HG03558 (cell line): Measurements from ENCODE around the gene DHRS1.
A peak's percentile ranks its signal among the peaks of the same experiment; 100 is the strongest.

Experiments used
- ATAC-seq: cut with Tn5 transposase; IDR thresholded peaks from one replicate; pipeline ENCODE4 v1.9.1; 2021; ENCODE audit warnings: moderate number of reproducible peaks; ENCODE audit not compliant: unreplicated experiment; ENCODE audit errors: extremely low read depth

The DHRS1 gene

GRCh38 chr14:24310646-24311604 is 11.3 kb upstream of the DHRS1 start, which contains the start of gene LTB4R:
LTB4R (plus strand) TSS chr14:24311502; CDS start chr14:24315652, 4,150 bp downstream.
- peak; percentile 50 for ATAC-seq

DNA sequence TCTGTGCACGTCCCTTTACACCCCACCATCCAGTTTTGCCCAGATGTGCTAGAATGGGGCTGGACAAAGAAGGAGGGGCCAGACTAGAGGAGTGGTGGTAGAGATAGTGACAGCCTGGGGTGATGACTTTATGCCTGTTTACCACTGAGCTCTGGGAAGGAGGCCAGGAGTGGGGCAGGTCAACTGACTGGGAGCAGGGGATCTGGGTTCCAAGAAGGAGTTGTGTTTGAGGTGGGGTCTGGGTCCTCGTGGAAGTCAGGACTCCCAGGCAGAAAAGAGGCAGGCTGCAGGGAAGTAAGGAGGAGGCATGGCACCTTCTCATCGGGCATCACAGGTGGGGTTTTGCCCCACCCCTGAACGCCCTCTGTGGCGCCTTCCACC is 10.7 kb upstream of the DHRS1 start:
- ATAC-seq: no peak

DNA sequence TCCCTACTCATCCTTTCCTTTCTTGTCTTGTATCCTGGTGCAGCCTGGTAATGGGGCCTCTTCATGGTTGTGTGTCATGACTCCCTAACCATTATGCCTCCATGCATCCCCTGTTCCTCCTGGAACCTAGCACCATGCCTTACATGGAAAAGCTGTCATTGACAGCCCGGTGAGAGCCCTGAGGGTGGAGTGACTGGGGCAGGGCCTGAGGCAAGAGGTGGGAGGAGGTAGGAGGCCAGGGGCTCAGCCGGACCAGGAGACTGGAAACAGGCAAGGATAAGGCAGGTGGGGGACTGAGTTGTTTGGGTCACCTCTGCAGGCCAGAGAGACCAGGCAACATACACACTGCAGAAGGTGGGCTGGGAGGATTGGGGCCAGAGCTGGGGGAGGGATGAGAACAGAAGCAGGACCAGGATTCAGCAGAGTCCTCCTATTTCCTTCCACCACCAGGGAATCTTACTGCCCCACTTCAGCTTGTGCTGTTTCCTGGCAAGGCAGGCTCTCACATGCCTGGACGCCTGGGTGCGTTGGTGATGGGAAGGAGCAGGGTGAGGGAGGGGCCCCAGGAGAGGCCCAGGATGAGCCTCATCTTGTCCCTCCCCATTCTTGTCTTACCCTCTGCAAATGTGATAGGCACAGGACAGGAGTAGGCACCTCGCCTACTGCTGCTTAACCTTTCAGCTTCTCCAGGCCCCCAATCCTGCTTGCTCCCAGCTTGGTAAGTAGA is 10.1 kb upstream of the DHRS1 start, which contains the start of gene LTB4R2:
Gene LTB4R2 (plus strand): TSS at position 603 of the 727 bp plus-strand sequence. CDS start 525 bp downstream, outside the sequence.
- ATAC-seq: no peak

- ATAC-seq: no peak
These were observed 9.0 kb upstream of the DHRS1 start for GRCh38 chr14:24308342-24309124.

GRCh38 chr14:24307575-24308341 is 8.2 kb upstream of the DHRS1 start, which contains the start of gene CIDEB:
CIDEB (minus strand) TSS chr14:24307977; CDS start chr14:24307858, 119 bp downstream.
- ATAC-seq: no peak

GRCh38 chr14:24307156-24307574 is 7.6 kb upstream of the DHRS1 start:
- ATAC-seq: no peak

DNA sequence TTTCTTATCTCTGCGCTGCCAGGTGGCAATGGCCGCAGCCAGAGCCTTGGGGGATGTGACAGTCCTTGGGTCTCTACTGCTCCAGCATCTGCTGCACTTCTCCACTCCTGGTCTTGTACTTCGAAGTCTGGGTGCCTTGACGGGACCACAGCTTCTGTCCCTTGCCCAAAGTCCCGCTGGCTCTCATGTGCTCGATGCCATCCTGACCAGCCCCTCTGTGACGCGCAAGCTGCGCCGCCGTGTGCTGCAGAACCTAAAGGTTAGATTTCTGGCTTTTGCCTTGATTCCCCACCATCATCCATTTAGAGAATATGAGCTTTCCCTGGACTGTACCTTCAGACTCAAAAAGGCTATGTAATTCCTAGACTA is 4.4 kb upstream of the DHRS1 start:
- ATAC-seq: no peak

- ATAC-seq: no peak
These were observed 873 bp upstream of the DHRS1 start for GRCh38 chr14:24300326-24300980.

DNA sequence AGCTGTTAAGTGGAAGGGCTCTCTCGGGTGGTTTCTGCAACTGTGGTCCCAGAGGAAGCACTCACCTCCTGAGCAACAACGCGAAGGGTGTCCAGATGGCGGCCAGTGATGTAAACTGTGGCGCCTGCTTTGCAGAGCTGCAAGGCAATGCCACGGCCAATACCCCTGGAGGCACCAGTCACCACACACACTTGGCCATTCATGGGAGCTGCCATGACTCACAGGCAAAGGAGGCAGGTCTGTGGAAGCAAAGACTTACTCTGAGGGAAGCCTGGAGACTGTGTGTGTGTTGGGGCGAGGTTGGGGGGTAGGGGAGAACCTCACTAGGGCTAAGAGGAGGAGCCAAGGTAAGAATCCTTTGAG is 707 bp downstream of the DHRS1 start:
- ATAC-seq: no peak

GRCh38 chr14:24297190-24297964 is 2.2 kb downstream of the DHRS1 start:
- peak; percentile 10 for ATAC-seq

GRCh38 chr14:24296341-24297157 is 3.0 kb downstream of the DHRS1 start:
- peak; percentile 32 for ATAC-seq

DNA sequence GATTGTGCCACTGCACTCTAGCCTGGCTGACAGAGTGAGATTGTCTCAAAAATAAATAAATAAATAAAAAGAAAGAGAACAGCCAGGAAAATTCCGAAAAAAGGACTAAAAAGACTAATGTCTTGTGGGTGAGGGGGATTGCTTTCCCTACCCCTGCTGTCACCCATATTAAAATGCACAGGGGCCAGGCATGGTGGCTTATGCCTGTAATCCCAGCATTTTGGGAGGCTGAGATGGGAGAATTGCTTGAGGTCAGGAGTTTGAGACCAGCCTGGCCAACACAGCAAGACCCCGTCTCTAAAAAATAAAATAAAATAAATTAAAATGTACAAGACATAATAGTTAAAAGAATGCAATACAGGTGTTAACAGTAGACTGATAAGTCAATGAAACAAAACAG is 6.1 kb downstream of the DHRS1 start:
- no peak for ATAC-seq

DNA sequence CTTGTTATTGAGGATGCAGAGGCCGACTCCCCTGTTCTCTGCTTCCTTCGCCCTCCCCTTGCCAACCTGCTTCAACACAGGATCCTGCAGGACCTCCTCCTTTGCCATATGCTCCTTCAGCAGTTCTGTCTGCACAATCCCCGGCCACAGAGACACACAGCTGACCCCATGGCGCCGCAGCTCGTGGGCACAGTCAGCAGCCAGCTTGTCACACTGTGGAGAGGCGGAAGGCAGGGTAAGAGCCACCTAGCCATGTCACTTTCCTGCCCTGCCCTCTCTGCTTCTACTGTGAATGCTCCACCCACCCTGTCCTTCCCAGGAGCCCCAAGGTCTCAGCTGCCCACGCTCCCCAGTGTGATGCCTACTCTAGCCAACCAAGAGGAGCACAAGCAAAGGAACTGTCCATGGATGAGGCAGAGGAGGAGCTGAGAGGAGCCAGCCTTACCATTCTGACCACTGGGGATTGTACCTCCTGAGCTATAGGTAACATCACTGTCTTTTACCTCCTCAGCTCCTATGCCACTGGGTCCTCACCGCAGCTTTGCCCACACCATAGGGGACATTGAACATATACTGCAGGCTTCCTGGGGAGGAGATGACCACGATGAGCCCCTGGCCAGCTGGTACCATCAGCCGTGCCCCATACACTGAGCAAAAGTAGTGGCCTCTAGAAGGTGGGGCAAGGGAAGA is 7.3 kb downstream of the DHRS1 start:
- ATAC-seq: no peak

DNA sequence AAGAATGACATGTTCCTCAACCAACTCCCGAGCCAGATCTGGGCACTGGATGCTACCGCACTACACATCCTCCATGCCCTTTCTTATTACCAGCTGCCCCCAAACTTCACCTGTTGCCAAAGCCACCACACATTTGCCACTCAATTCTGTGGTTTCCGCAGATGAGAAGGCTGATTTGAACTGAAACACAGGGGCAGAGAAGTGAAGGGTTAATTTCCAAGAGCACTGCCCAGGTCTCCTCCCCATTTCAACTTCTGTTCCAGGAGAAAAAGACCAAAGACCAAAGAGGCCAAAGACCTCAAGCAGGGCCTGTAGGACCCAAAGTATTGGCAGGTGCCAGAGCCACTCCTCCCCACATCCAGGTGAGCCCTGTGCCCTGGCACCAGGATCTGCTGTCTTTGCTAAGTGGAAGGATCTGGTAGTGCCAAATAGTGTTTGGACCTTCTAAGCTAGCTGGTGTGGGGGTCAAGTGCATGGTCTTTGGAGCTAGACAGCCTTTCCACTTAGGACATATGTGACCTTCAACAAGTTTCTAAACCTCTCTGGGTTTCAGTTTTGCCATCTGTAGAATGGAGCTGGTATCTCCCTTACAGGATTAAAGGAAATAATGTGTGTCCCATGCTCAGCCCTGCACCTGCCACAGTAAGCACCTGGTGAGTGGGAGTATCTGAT is 8.0 kb downstream of the DHRS1 start:
- no peak for ATAC-seq

DNA sequence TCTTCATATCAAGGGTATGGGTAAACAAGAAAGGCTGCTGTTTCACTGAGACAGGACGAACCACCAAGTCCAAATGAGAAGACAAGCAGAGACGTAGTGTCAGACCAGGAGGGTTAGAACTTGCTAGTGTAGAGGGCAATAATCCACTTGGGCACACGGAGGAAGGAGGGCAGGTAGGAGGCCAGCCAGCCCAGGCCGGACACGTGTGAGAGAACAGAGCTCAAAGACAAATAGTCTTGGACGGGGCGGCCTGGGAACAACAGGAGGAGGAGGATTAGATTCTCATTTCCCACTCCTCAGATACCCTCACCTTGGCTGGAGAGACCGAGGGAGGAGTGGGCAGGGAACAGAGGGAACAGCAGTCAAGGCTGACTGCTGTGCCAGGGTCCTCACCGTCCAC is 8.8 kb downstream of the DHRS1 start:
- no peak for ATAC-seq

DNA sequence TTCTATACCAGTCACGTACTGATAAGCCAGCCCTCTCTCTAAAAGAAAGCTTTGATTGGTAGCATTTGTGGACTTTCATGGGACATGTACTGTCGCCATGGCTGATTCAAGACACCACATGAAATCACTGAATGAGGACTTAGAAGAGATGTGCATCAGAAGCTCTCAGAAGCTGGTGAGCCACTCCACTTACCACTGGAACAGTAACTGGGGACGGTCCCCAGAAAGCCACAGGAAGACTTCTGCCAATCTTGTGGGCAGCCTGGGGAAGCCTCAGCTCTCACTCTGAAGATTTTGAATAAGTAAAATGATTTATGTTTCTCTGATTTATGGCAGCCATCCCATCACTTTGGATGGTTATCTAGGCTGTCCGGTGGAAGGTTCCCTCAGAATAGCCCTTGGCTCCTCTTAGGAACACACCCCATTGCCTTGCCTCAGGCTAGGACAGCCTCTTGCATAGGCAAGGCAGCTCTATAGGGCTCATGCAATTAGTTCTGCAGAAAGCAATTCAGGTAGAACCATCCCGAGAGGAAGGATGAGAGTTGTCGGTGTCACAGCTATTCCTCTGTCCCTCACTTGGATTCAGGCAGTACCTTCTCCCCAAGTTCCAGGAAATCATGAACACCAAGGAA is 9.8 kb downstream of the DHRS1 start:
- no peak for ATAC-seq
